ENCODE measurements around the gene TRIM46.
"Not testable (repeated sequence)": the region's sequence is repeated elsewhere in the genome, so short reads cannot be mapped to it uniquely, and the experiment has no call there.

The TRIM46 gene

GRCh38 chr1:155139895-155140629, 33.6 kb upstream of the TRIM46 start, which contains the start of gene DPM3:
TSS of gene DPM3 (minus strand) at chr1:155140531. CDS start at chr1:155140240, 291 bp downstream.
- peak within 1 kb of the TSS; percentile 62; the same call in 1 of the 2 replicates for H3K27ac ChIP-seq (ENCODE audit: low read depth, low read length)
- no peaks in the 10 kb centered on the region for H3K36me3 ChIP-seq (ENCODE audit: control insufficient read depth, insufficient read depth, low read length)

GRCh38 chr1:155140630-155140953, 33.1 kb upstream of the TRIM46 start:
- Histone ChIP-seq H3K27ac (ENCODE audit: low read depth, low read length) (no peak overlapping the region), H3K36me3 (ENCODE audit: control insufficient read depth, insufficient read depth, low read length) (no peaks in the 10 kb centered on the region), H3K4me3 (ENCODE audit: low read depth, low read length) (peak overlapping the region; percentile 100), H3K27me3 (ENCODE audit: control insufficient read depth, insufficient read depth, low read length) (0 out of 2 replicates have a peak, but pooled peaks cover 2% of the 10 kb centered on the region), H3K9me3 (ENCODE audit: control insufficient read depth, insufficient read depth, low read depth, low read length) (no peaks in the 10 kb centered on the region), H3K4me1 (ENCODE audit: control insufficient read depth, insufficient read depth, low read length) (peaks cover 5% of the 10 kb centered on the region; the same call in 1 of the 2 replicates), H3K9ac (ENCODE audit: low read length) (peak overlapping the region; percentile 87)

More at GRCh38 chr1:155139895-155140629, 33.6 kb upstream of the TRIM46 start, which contains the start of gene DPM3:
- Histone ChIP-seq H3K4me3 (ENCODE audit: low read depth, low read length) (peak within 1 kb of the TSS; percentile 100), H3K27me3 (ENCODE audit: control insufficient read depth, insufficient read depth, low read length) (0 out of 2 replicates have a peak, but pooled peaks cover 2% of the 10 kb centered on the region), H3K9ac (ENCODE audit: low read length) (peak within 1 kb of the TSS; percentile 87), H3K4me1 (ENCODE audit: control insufficient read depth, insufficient read depth, low read length) (peaks cover 5% of the 10 kb centered on the region; the same call in 1 of the 2 replicates), H3K9me3 (ENCODE audit: control insufficient read depth, insufficient read depth, low read depth, low read length) (no peaks in the 10 kb centered on the region)

GRCh38 chr1:155141749-155142148, 31.9 kb upstream of the TRIM46 start:
- Histone ChIP-seq H3K27ac (ENCODE audit: low read depth, low read length) (no peak overlapping the region), H3K4me3 (ENCODE audit: low read depth, low read length) (no peak overlapping the region), H3K27me3 (ENCODE audit: control insufficient read depth, insufficient read depth, low read length) (0 out of 2 replicates have a peak, but pooled peaks cover 2% of the 10 kb centered on the region), H3K4me1 (ENCODE audit: control insufficient read depth, insufficient read depth, low read length) (peaks cover 4% of the 10 kb centered on the region; the same call in 1 of the 2 replicates), H3K9me3 (ENCODE audit: control insufficient read depth, insufficient read depth, low read depth, low read length) (no peaks in the 10 kb centered on the region), H3K36me3 (ENCODE audit: control insufficient read depth, insufficient read depth, low read length) (no peaks in the 10 kb centered on the region), H3K9ac (ENCODE audit: low read length) (no peak overlapping the region)

GRCh38 chr1:155145491-155145890, 28.2 kb upstream of the TRIM46 start:
- Histone ChIP-seq H3K9ac (ENCODE audit: low read length) (no peak overlapping the region), H3K9me3 (ENCODE audit: control insufficient read depth, insufficient read depth, low read depth, low read length) (no peaks in the 10 kb centered on the region), H3K36me3 (ENCODE audit: control insufficient read depth, insufficient read depth, low read length) (no peaks in the 10 kb centered on the region), H3K4me1 (ENCODE audit: control insufficient read depth, insufficient read depth, low read length) (no peaks in the 10 kb centered on the region), H3K27ac (ENCODE audit: low read depth, low read length) (no peak overlapping the region), H3K27me3 (ENCODE audit: control insufficient read depth, insufficient read depth, low read length) (0 out of 2 replicates have a peak, but pooled peaks cover 2% of the 10 kb centered on the region), H3K4me3 (ENCODE audit: low read depth, low read length) (no peak overlapping the region)

- not testable (repeated sequence) for H3K4me3 ChIP-seq (ENCODE audit: low read depth, low read length); H3K36me3 ChIP-seq (ENCODE audit: control insufficient read depth, insufficient read depth, low read length); H3K4me1 ChIP-seq (ENCODE audit: control insufficient read depth, insufficient read depth, low read length); H3K27ac ChIP-seq (ENCODE audit: low read depth, low read length); H3K27me3 ChIP-seq (ENCODE audit: control insufficient read depth, insufficient read depth, low read length); H3K9me3 ChIP-seq (ENCODE audit: control insufficient read depth, insufficient read depth, low read depth, low read length); H3K9ac ChIP-seq (ENCODE audit: low read length)
Observed at GRCh38 chr1:155155996-155156643, 17.5 kb upstream of the TRIM46 start.

GRCh38 chr1:155158991-155159390, 14.7 kb upstream of the TRIM46 start:
- no peaks in the 10 kb centered on the region for H3K9me3 ChIP-seq (ENCODE audit: control insufficient read depth, insufficient read depth, low read depth, low read length)

GRCh38 chr1:155160128-155160527, 13.5 kb upstream of the TRIM46 start:
- Histone ChIP-seq H3K9ac (ENCODE audit: low read length) (no peak overlapping the region), H3K9me3 (ENCODE audit: control insufficient read depth, insufficient read depth, low read depth, low read length) (no peaks in the 10 kb centered on the region), H3K27me3 (ENCODE audit: control insufficient read depth, insufficient read depth, low read length) (no peaks in the 10 kb centered on the region), H3K27ac (ENCODE audit: low read depth, low read length) (no peak overlapping the region), H3K36me3 (ENCODE audit: control insufficient read depth, insufficient read depth, low read length) (no peaks in the 10 kb centered on the region), H3K4me3 (ENCODE audit: low read depth, low read length) (no peak overlapping the region), H3K4me1 (ENCODE audit: control insufficient read depth, insufficient read depth, low read length) (no peaks in the 10 kb centered on the region)

More at GRCh38 chr1:155158991-155159390, 14.7 kb upstream of the TRIM46 start:
- Histone ChIP-seq H3K27ac (ENCODE audit: low read depth, low read length) (no peak overlapping the region), H3K27me3 (ENCODE audit: control insufficient read depth, insufficient read depth, low read length) (no peaks in the 10 kb centered on the region), H3K9ac (ENCODE audit: low read length) (no peak overlapping the region), H3K4me1 (ENCODE audit: control insufficient read depth, insufficient read depth, low read length) (no peaks in the 10 kb centered on the region), H3K4me3 (ENCODE audit: low read depth, low read length) (no peak overlapping the region), H3K36me3 (ENCODE audit: control insufficient read depth, insufficient read depth, low read length) (no peaks in the 10 kb centered on the region)

GRCh38 chr1:155162631-155163030, 11.0 kb upstream of the TRIM46 start:
- H3K4me3 ChIP-seq (ENCODE audit: low read depth, low read length); H3K9me3 ChIP-seq (ENCODE audit: control insufficient read depth, insufficient read depth, low read depth, low read length); H3K27ac ChIP-seq (ENCODE audit: low read depth, low read length); H3K9ac ChIP-seq (ENCODE audit: low read length); H3K27me3 ChIP-seq (ENCODE audit: control insufficient read depth, insufficient read depth, low read length); H3K36me3 ChIP-seq (ENCODE audit: control insufficient read depth, insufficient read depth, low read length): not testable (repeated sequence)
- H3K4me1 ChIP-seq (ENCODE audit: control insufficient read depth, insufficient read depth, low read length), result peaks cover 13% of the 10 kb centered on the region

- H3K4me1 ChIP-seq (ENCODE audit: control insufficient read depth, insufficient read depth, low read length), result peaks cover 13% of the 10 kb centered on the region
- H3K36me3 ChIP-seq (ENCODE audit: control insufficient read depth, insufficient read depth, low read length); H3K27ac ChIP-seq (ENCODE audit: low read depth, low read length); H3K9ac ChIP-seq (ENCODE audit: low read length); H3K4me3 ChIP-seq (ENCODE audit: low read depth, low read length); H3K27me3 ChIP-seq (ENCODE audit: control insufficient read depth, insufficient read depth, low read length); H3K9me3 ChIP-seq (ENCODE audit: control insufficient read depth, insufficient read depth, low read depth, low read length): not testable (repeated sequence)
Observed at GRCh38 chr1:155163785-155164184, 9.9 kb upstream of the TRIM46 start.

GRCh38 chr1:155164625-155165024, 9.0 kb upstream of the TRIM46 start:
- H3K36me3 ChIP-seq (ENCODE audit: control insufficient read depth, insufficient read depth, low read length); H3K9me3 ChIP-seq (ENCODE audit: control insufficient read depth, insufficient read depth, low read depth, low read length); H3K27me3 ChIP-seq (ENCODE audit: control insufficient read depth, insufficient read depth, low read length); H3K4me3 ChIP-seq (ENCODE audit: low read depth, low read length); H3K27ac ChIP-seq (ENCODE audit: low read depth, low read length); H3K9ac ChIP-seq (ENCODE audit: low read length): not testable (repeated sequence)
- peaks cover 13% of the 10 kb centered on the region for H3K4me1 ChIP-seq (ENCODE audit: control insufficient read depth, insufficient read depth, low read length)

- Histone ChIP-seq H3K9ac (ENCODE audit: low read length) (no peak overlapping the region), H3K4me1 (ENCODE audit: control insufficient read depth, insufficient read depth, low read length) (peaks cover 13% of the 10 kb centered on the region), H3K27ac (ENCODE audit: low read depth, low read length) (no peak overlapping the region), H3K4me3 (ENCODE audit: low read depth, low read length) (peak overlapping the region; percentile 71), H3K27me3 (ENCODE audit: control insufficient read depth, insufficient read depth, low read length) (no peaks in the 10 kb centered on the region), H3K9me3 (ENCODE audit: control insufficient read depth, insufficient read depth, low read depth, low read length) (no peaks in the 10 kb centered on the region), H3K36me3 (ENCODE audit: control insufficient read depth, insufficient read depth, low read length) (peaks cover 15% of the 10 kb centered on the region)
Observed at GRCh38 chr1:155166051-155166470, 7.6 kb upstream of the TRIM46 start.

Data from HUES6 (cell line).